Measurements from ENCODE around the gene SLC35E3. TPM values are rescaled to one million over a fixed set of nuclear protein-coding genes. Genes with fewer than 3 reads are reported as not detected.
A peak's percentile ranks its signal among the peaks of the same experiment; 100 is the strongest.

SLC35E3 gene
- polyA plus RNA-seq (ENCODE audit: insufficient read length): 18.5 TPM

- peak; percentile 94 for DNase-seq
Measured at GRCh38 chr12:68745904-68746571, at the start of gene SLC35E3. SLC35E3 (plus strand) TSS chr12:68746176; CDS start chr12:68746378, 202 bp downstream.

GRCh38 chr12:68699486-68699885 is 46.5 kb upstream of the SLC35E3 start:
- DNase-seq: no peak

- no peak for DNase-seq
Measured at GRCh38 chr12:68727776-68728175, 18.2 kb upstream of the SLC35E3 start.

GRCh38 chr12:68733661-68734071 is 12.3 kb upstream of the SLC35E3 start:
- no peak for DNase-seq

- no peak for DNase-seq
Measured at GRCh38 chr12:68739891-68740290, 6.1 kb upstream of the SLC35E3 start.

GRCh38 chr12:68743356-68743755 is 2.6 kb upstream of the SLC35E3 start:
- DNase-seq: no peak

GRCh38 chr12:68745376-68745903 is 536 bp upstream of the SLC35E3 start:
- no peak for DNase-seq

GRCh38 chr12:68746572-68747180 is 700 bp downstream of the SLC35E3 start:
- DNase-seq: peak; percentile 51

GRCh38 chr12:68749443-68749842 is 3.5 kb downstream of the SLC35E3 start:
- DNase-seq: no peak

GRCh38 chr12:68749861-68750260 is 3.9 kb downstream of the SLC35E3 start:
- DNase-seq: no peak

- DNase-seq: no peak
Measured at GRCh38 chr12:68750506-68750905, 4.5 kb downstream of the SLC35E3 start.

GRCh38 chr12:68755536-68756243 is 9.7 kb downstream of the SLC35E3 start:
- no peak for DNase-seq

GRCh38 chr12:68759852-68760251 is 13.9 kb downstream of the SLC35E3 start:
- DNase-seq: no peak

GRCh38 chr12:68760806-68761441 is 14.9 kb downstream of the SLC35E3 start:
- DNase-seq: no peak

GRCh38 chr12:68761442-68761812 is 15.5 kb downstream of the SLC35E3 start:
- no peak for DNase-seq

GRCh38 chr12:68761901-68762630 is 16.1 kb downstream of the SLC35E3 start:
- DNase-seq: no peak

GRCh38 chr12:68762691-68763090 is 16.7 kb downstream of the SLC35E3 start:
- no peak for DNase-seq

- DNase-seq: no peak
Measured at GRCh38 chr12:68765696-68766095, 19.7 kb downstream of the SLC35E3 start.

- DNase-seq: no peak
Measured at GRCh38 chr12:68766646-68767045, 20.7 kb downstream of the SLC35E3 start.

- DNase-seq: no peak
Measured at GRCh38 chr12:68767191-68767590, 21.2 kb downstream of the SLC35E3 start.

- no peak for DNase-seq
Measured at GRCh38 chr12:68768431-68768939, 22.5 kb downstream of the SLC35E3 start.

GRCh38 chr12:68769941-68770340 is 24.0 kb downstream of the SLC35E3 start:
- DNase-seq: no peak
